ENCODE results near the gene NOMO2.
"Not testable (repeated sequence)": the region's sequence is repeated elsewhere in the genome, so short reads cannot be mapped to it uniquely, and the experiment has no call there.

Gene NOMO2

GRCh38 chr16:18575945-18576344, 14.0 kb upstream of the NOMO2 start:
- not testable (repeated sequence) for DNase-seq

GRCh38 chr16:18575298-18575917, 13.5 kb upstream of the NOMO2 start:
- DNase-seq = not testable (repeated sequence)

- DNase-seq = not testable (repeated sequence)
Observed at GRCh38 chr16:18573887-18574286, 12.0 kb upstream of the NOMO2 start.

GRCh38 chr16:18572973-18573372, 11.1 kb upstream of the NOMO2 start:
- DNase-seq = not testable (repeated sequence)

GRCh38 chr16:18571307-18571850, 9.5 kb upstream of the NOMO2 start:
- not testable (repeated sequence) for DNase-seq

- not testable (repeated sequence) for DNase-seq
Observed at GRCh38 chr16:18570529-18571306, 8.8 kb upstream of the NOMO2 start.

GRCh38 chr16:18560416-18561220, 1.3 kb downstream of the NOMO2 start:
- peak; percentile 34 for DNase-seq

GRCh38 chr16:18553671-18554070, 8.2 kb downstream of the NOMO2 start:
- not testable (repeated sequence) for DNase-seq

- DNase-seq = not testable (repeated sequence)
Observed at GRCh38 chr16:18547382-18547781, 14.5 kb downstream of the NOMO2 start.

GRCh38 chr16:18546853-18547252, 15.0 kb downstream of the NOMO2 start:
- not testable (repeated sequence) for DNase-seq

GRCh38 chr16:18544232-18545081, 17.4 kb downstream of the NOMO2 start:
- not testable (repeated sequence) for DNase-seq

GRCh38 chr16:18541912-18542311, 20.0 kb downstream of the NOMO2 start:
- not testable (repeated sequence) for DNase-seq

- not testable (repeated sequence) for DNase-seq
Observed at GRCh38 chr16:18537004-18537403, 24.9 kb downstream of the NOMO2 start.

- not testable (repeated sequence) for DNase-seq
Observed at GRCh38 chr16:18535519-18536168, 26.3 kb downstream of the NOMO2 start.

GRCh38 chr16:18534308-18534707, 27.6 kb downstream of the NOMO2 start:
- DNase-seq = not testable (repeated sequence)

- not testable (repeated sequence) for DNase-seq
Observed at GRCh38 chr16:18531323-18531722, 30.6 kb downstream of the NOMO2 start.

GRCh38 chr16:18530329-18530728, 31.6 kb downstream of the NOMO2 start:
- not testable (repeated sequence) for DNase-seq

GRCh38 chr16:18526547-18526946, 35.4 kb downstream of the NOMO2 start:
- DNase-seq = not testable (repeated sequence)

- not testable (repeated sequence) for DNase-seq
Observed at GRCh38 chr16:18525882-18526482, 35.9 kb downstream of the NOMO2 start.

GRCh38 chr16:18522637-18523036, 39.3 kb downstream of the NOMO2 start:
- not testable (repeated sequence) for DNase-seq
